Inflammatory macrophage treated with lipopolysaccharide for 1 hour (primary cell): Measurements from ENCODE around the gene ZNF280D.
A peak's percentile ranks its signal among the peaks of the same experiment; 100 is the strongest.
"Not testable (repeated sequence)": the region's sequence is repeated elsewhere in the genome, so short reads cannot be mapped to it uniquely, and the experiment has no call there.

Experiments used
- DNase-seq, 2 donors: peaks; one replicate each; pipeline ENCODE4 v3.0.0-alpha.2; 2020 to 2022

Gene ZNF280D

GRCh38 chr15:56733136-56734012 lies at the start of gene ZNF280D:
Gene ZNF280D, minus strand, starts transcription at chr15:56733509. Its CDS starts 26,400 bp downstream, at chr15:56707109.
- DNase-seq = peak; percentile 57 to 68

- DNase-seq = no peak
These were observed 49.0 kb upstream of the ZNF280D start for GRCh38 chr15:56782306-56782705.

GRCh38 chr15:56781666-56782065 lies 48.4 kb upstream of the ZNF280D start:
- no peak for DNase-seq

GRCh38 chr15:56780102-56780725 lies 46.9 kb upstream of the ZNF280D start:
- DNase-seq = not testable (repeated sequence)

GRCh38 chr15:56779449-56779848 lies 46.1 kb upstream of the ZNF280D start:
- not testable (repeated sequence) for DNase-seq

- DNase-seq = no peak
These were observed 45.5 kb upstream of the ZNF280D start for GRCh38 chr15:56778761-56779160.

GRCh38 chr15:56776839-56777238 lies 43.5 kb upstream of the ZNF280D start:
- DNase-seq = no peak

- DNase-seq = no peak
These were observed 42.3 kb upstream of the ZNF280D start for GRCh38 chr15:56775641-56776040.

- DNase-seq = peak in 1 of 2 donors; percentile 9
These were observed 41.0 kb upstream of the ZNF280D start for GRCh38 chr15:56774356-56774755.

- DNase-seq = peak; percentile 56 to 62
These were observed 39.7 kb upstream of the ZNF280D start for GRCh38 chr15:56772868-56773639.

- DNase-seq = no peak
These were observed 36.9 kb upstream of the ZNF280D start for GRCh38 chr15:56770173-56770572.

- no peak for DNase-seq
These were observed 34.0 kb upstream of the ZNF280D start for GRCh38 chr15:56767315-56767714.

GRCh38 chr15:56765251-56765650 lies 31.9 kb upstream of the ZNF280D start:
- DNase-seq = no peak

- no peak for DNase-seq
These were observed 30.0 kb upstream of the ZNF280D start for GRCh38 chr15:56763141-56763895.

GRCh38 chr15:56760186-56760585 lies 26.9 kb upstream of the ZNF280D start:
- no peak for DNase-seq

GRCh38 chr15:56759450-56759845 lies 26.1 kb upstream of the ZNF280D start:
- no peak for DNase-seq

- DNase-seq = no peak
These were observed 25.6 kb upstream of the ZNF280D start for GRCh38 chr15:56758770-56759449.

- DNase-seq = no peak
These were observed 24.6 kb upstream of the ZNF280D start for GRCh38 chr15:56757875-56758274.

- no peak for DNase-seq
These were observed 21.6 kb upstream of the ZNF280D start for GRCh38 chr15:56754772-56755370.

- no peak for DNase-seq
These were observed 19.7 kb upstream of the ZNF280D start for GRCh38 chr15:56752986-56753385.

- DNase-seq = no peak
These were observed 16.7 kb upstream of the ZNF280D start for GRCh38 chr15:56749982-56750381.
